Liver (tissue), 9 donors: ENCODE data around the gene CSTA. TPM values are rescaled to one million over a fixed set of nuclear protein-coding genes. Genes with fewer than 3 reads are reported as not detected.

ENCODE experiments used
- DNase-seq: peaks from one replicate; pipeline ENCODE4 v3.0.0-alpha.2; 2017; ENCODE audit warnings: low spot score
- H3K27ac ChIP-seq, 2 donors: one replicate each; pipeline ENCODE4 v1.7.0; 2013; ENCODE audit warnings: inconsistent platforms in 2 of 2, low read length in 2 of 2, control low read depth in 1 of 2, low read depth in 1 of 2, mild to moderate bottlenecking in 1 of 2
- H3K27me3 ChIP-seq, 4 donors: one replicate each; pipeline versions ENCODE4 v1.6.1 to v1.7.0; 2013; ENCODE audit warnings: low read length in 3 of 4, inconsistent platforms in 1 of 4, mild to moderate bottlenecking in 1 of 4, moderate library complexity in 1 of 4; ENCODE audit not compliant: control insufficient read depth in 4 of 4, insufficient read depth in 4 of 4
- H3K36me3 ChIP-seq, 4 donors: one replicate each; pipeline versions ENCODE4 v1.6.1 to v1.7.0; 2013; ENCODE audit warnings: low read length in 3 of 4, mild to moderate bottlenecking in 3 of 4, low read depth in 1 of 4, moderate library complexity in 1 of 4; ENCODE audit not compliant: control insufficient read depth in 4 of 4, insufficient read depth in 3 of 4
- H3K4me1 ChIP-seq, 4 donors: one replicate each; pipeline versions ENCODE4 v1.6.1 to v1.7.0; 2013; ENCODE audit warnings: low read length in 3 of 4, mild to moderate bottlenecking in 3 of 4, moderate library complexity in 1 of 4; ENCODE audit not compliant: control insufficient read depth in 4 of 4, insufficient read depth in 4 of 4
- H3K4me3 ChIP-seq, 3 donors: one replicate each; pipeline versions ENCODE4 v1.6.1 to v1.7.0; 2013; ENCODE audit warnings: low read length in 3 of 3, control low read depth in 1 of 3, low read depth in 1 of 3, mild to moderate bottlenecking in 1 of 3
- H3K9ac ChIP-seq, 2 donors: one replicate each; pipeline ENCODE4 v1.7.0; 2013; ENCODE audit warnings: low read length in 2 of 2, mild to moderate bottlenecking in 2 of 2, moderate library complexity in 2 of 2, control low read depth in 1 of 2, low read depth in 1 of 2
- H3K9me3 ChIP-seq, 4 donors: one replicate each; pipeline versions ENCODE4 v1.6.1 to v1.7.0; 2013; ENCODE audit warnings: low read length in 3 of 4; ENCODE audit not compliant: control insufficient read depth in 4 of 4
- EGR1 ChIP-seq, 2 donors: IDR thresholded peaks; 2 replicates each; pipeline ENCODE4 v1.6.1; 2016 to 2018; ENCODE audit warnings: antibody characterized with exemption in 2 of 2, low read depth in 2 of 2
- FOXA1 ChIP-seq: IDR thresholded peaks from 2 replicates; pipeline ENCODE4 v1.6.1; 2016; ENCODE audit warnings: antibody characterized with exemption
- FOXA2 ChIP-seq: IDR thresholded peaks from 2 replicates; pipeline ENCODE4 v1.6.1; 2016; ENCODE audit warnings: antibody characterized with exemption
- GABPA ChIP-seq, 2 donors: IDR thresholded peaks in 1 of 2; conservative IDR thresholded peaks in 1 of 2; 2 replicates each; pipeline ENCODE4 v1.6.1; 2016; ENCODE audit warnings: antibody characterized with exemption in 2 of 2, mild to moderate bottlenecking in 1 of 2, moderate library complexity in 1 of 2
- HNF4A ChIP-seq, 2 donors: conservative IDR thresholded peaks; 2 replicates each; pipeline ENCODE4 v1.6.1; 2016; ENCODE audit warnings: antibody characterized with exemption in 2 of 2, mild to moderate bottlenecking in 2 of 2
- HNF4G ChIP-seq: IDR thresholded peaks from 2 replicates; pipeline ENCODE4 v1.6.1; 2016; ENCODE audit warnings: antibody characterized with exemption
- JUND ChIP-seq, 2 donors: IDR thresholded peaks; 2 replicates each; pipeline ENCODE4 v1.6.1; 2016; ENCODE audit warnings: antibody characterized with exemption in 2 of 2
- NR2F2 ChIP-seq: IDR thresholded peaks from 2 replicates; pipeline ENCODE4 v1.6.1; 2016; ENCODE audit warnings: antibody characterized with exemption
- RAD21 ChIP-seq, 2 donors: IDR thresholded peaks; 2 replicates each; pipeline ENCODE4 v1.6.1; 2016; ENCODE audit warnings: antibody characterized with exemption in 2 of 2, mild to moderate bottlenecking in 2 of 2
- RXRA ChIP-seq, 2 donors: IDR thresholded peaks; 2 replicates each; pipeline ENCODE4 v1.6.1; 2017 to 2018; ENCODE audit warnings: antibody characterized with exemption in 2 of 2, mild to moderate bottlenecking in 1 of 2
- SP1 ChIP-seq: IDR thresholded peaks from 2 replicates; pipeline ENCODE4 v1.6.1; 2018; ENCODE audit warnings: antibody characterized with exemption, mild to moderate bottlenecking
- TAF1 ChIP-seq: conservative IDR thresholded peaks from 2 replicates; pipeline ENCODE4 v1.6.1; 2016; ENCODE audit warnings: antibody characterized with exemption, mild to moderate bottlenecking
- YY1 ChIP-seq: IDR thresholded peaks from 2 replicates; pipeline ENCODE4 v1.6.1; 2016; ENCODE audit warnings: antibody characterized with exemption, mild to moderate bottlenecking
- WGBS: extraction: QIAGEN DNeasy Blood & Tissue Kit; methylation state at CpG from one replicate; pipeline ENCODE4 v1.1.7; 2013; 5-methylcytosine and 5-hydroxymethylcytosine counted together
- polyA plus RNA-seq, 2 donors: library from polyadenylated mRNA; stranded (reverse) in 1 of 2; unstranded in 1 of 2; fragments of 200-250 nt in 1 of 2; fragments of >200 nt in 1 of 2; fragmentation: Nextera tagmentation in 1 of 2; extraction: Ambion mirVana in 1 of 2; gene quantifications; one replicate each; pipeline versions ENCODE4 v1.2.1 to v1.2.3, GENCODE V29; 2013 to 2015
- total RNA-seq, 2 donors: library from RNA; depleted of rRNA; stranded (reverse); fragments of >200 nt; gene quantifications; one replicate each; pipeline ENCODE4 v1.2.3, GENCODE V29; 2014
- TF ChIP-seq, protein P1 (sequence below): IDR thresholded peaks from 2 replicates; pipeline ENCODE4 v1.6.1; 2016; ENCODE audit warnings: antibody characterized with exemption
- TF ChIP-seq, protein P2 (sequence below): IDR thresholded peaks from 2 replicates; pipeline ENCODE4 v1.6.1; 2016; ENCODE audit warnings: antibody characterized with exemption, mild to moderate bottlenecking
- TF ChIP-seq, protein P3 (sequence below): IDR thresholded peaks from 2 replicates; pipeline ENCODE4 v1.6.1; 2016; ENCODE audit warnings: antibody characterized with exemption
- TF ChIP-seq, protein P4 (sequence below): fragments of 150-350 bp; IDR thresholded peaks from 2 replicates; pipeline ENCODE4 v1.5.1; 2017; ENCODE audit warnings: improper control_type of control experiment, low read depth, low read length; ENCODE audit not compliant: missing input control
- TF ChIP-seq, protein P5 (sequence below): IDR thresholded peaks from 2 replicates; pipeline ENCODE4 v1.6.1; 2016; ENCODE audit warnings: antibody characterized with exemption
- donor health status: healthy.
- donor health status: healthy.
- donor health status: healthy.
- donor health status: healthy.
- donor health status: healthy.

Gene CSTA
- total and polyA plus RNA-seq, 4 donors, result 1.5 to 6.6 (median 4.0) TPM

DNA sequence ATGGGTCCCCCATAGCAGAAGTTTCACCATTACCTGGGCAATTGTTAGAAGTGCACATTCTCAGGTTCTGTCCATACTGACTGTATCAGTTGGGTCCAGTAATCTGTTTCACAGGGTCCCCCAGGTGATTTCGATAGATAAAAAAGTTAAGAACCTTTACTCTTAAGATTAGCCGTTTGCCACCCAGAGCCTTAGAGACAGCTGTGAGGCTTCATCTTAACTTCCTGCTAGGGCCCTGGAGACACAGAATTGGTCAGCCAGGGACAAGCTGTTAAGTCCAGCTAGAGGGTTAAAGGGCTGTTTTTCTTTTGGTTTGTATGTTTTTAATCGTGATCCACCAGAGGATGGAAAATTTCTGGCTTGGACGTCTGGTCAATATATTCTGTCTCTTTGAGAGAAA is 65.6 kb downstream of the CSTA start:
- Histone ChIP-seq H3K4me3 (no peak overlapping the region), H3K27me3 (no peaks in the 10 kb centered on the region), H3K4me1 (peaks cover 8 to 54% (median 43%) of the 10 kb centered on the region in 4 donors), H3K36me3 (no peaks in the 10 kb centered on the region), H3K9me3 (no peaks in the 10 kb centered on the region), H3K9ac (no peak overlapping the region), H3K27ac (peak overlapping the region; percentile 13 to 52)
- TF ChIP-seq RAD21 (IDR thresholded peaks at IDR 0.05) (no peak), HNF4A (conservative IDR thresholded peaks at IDR 0.05) (peak; percentile 38 to 60), RXRA (IDR thresholded peaks at IDR 0.05) (peak in 1 of 2 donors; percentile 4), FOXA1 (no peak), EGR1 (IDR thresholded peaks at IDR 0.05; ENCODE audit: low read depth in 2 of 2) (no peak), NR2F2 (no peak), TAF1 (no peak), FOXA2 (no peak), JUND (IDR thresholded peaks at IDR 0.05) (no peak), HNF4G (no peak), GABPA (IDR thresholded peaks at IDR 0.05 in 1 of 2, conservative IDR thresholded peaks at IDR 0.05 in 1 of 2) (no peak), SP1 (peak; percentile 14), YY1 (no peak)
- TF ChIP-seq, protein P1, sequence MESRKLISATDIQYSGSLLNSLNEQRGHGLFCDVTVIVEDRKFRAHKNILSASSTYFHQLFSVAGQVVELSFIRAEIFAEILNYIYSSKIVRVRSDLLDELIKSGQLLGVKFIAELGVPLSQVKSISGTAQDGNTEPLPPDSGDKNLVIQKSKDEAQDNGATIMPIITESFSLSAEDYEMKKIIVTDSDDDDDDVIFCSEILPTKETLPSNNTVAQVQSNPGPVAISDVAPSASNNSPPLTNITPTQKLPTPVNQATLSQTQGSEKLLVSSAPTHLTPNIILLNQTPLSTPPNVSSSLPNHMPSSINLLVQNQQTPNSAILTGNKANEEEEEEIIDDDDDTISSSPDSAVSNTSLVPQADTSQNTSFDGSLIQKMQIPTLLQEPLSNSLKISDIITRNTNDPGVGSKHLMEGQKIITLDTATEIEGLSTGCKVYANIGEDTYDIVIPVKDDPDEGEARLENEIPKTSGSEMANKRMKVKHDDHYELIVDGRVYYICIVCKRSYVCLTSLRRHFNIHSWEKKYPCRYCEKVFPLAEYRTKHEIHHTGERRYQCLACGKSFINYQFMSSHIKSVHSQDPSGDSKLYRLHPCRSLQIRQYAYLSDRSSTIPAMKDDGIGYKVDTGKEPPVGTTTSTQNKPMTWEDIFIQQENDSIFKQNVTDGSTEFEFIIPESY, result no peak
- TF ChIP-seq, protein P2, sequence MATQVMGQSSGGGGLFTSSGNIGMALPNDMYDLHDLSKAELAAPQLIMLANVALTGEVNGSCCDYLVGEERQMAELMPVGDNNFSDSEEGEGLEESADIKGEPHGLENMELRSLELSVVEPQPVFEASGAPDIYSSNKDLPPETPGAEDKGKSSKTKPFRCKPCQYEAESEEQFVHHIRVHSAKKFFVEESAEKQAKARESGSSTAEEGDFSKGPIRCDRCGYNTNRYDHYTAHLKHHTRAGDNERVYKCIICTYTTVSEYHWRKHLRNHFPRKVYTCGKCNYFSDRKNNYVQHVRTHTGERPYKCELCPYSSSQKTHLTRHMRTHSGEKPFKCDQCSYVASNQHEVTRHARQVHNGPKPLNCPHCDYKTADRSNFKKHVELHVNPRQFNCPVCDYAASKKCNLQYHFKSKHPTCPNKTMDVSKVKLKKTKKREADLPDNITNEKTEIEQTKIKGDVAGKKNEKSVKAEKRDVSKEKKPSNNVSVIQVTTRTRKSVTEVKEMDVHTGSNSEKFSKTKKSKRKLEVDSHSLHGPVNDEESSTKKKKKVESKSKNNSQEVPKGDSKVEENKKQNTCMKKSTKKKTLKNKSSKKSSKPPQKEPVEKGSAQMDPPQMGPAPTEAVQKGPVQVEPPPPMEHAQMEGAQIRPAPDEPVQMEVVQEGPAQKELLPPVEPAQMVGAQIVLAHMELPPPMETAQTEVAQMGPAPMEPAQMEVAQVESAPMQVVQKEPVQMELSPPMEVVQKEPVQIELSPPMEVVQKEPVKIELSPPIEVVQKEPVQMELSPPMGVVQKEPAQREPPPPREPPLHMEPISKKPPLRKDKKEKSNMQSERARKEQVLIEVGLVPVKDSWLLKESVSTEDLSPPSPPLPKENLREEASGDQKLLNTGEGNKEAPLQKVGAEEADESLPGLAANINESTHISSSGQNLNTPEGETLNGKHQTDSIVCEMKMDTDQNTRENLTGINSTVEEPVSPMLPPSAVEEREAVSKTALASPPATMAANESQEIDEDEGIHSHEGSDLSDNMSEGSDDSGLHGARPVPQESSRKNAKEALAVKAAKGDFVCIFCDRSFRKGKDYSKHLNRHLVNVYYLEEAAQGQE, result no peak
- TF ChIP-seq, protein P3, sequence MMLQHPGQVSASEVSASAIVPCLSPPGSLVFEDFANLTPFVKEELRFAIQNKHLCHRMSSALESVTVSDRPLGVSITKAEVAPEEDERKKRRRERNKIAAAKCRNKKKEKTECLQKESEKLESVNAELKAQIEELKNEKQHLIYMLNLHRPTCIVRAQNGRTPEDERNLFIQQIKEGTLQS, result no peak
- TF ChIP-seq, protein P4, sequence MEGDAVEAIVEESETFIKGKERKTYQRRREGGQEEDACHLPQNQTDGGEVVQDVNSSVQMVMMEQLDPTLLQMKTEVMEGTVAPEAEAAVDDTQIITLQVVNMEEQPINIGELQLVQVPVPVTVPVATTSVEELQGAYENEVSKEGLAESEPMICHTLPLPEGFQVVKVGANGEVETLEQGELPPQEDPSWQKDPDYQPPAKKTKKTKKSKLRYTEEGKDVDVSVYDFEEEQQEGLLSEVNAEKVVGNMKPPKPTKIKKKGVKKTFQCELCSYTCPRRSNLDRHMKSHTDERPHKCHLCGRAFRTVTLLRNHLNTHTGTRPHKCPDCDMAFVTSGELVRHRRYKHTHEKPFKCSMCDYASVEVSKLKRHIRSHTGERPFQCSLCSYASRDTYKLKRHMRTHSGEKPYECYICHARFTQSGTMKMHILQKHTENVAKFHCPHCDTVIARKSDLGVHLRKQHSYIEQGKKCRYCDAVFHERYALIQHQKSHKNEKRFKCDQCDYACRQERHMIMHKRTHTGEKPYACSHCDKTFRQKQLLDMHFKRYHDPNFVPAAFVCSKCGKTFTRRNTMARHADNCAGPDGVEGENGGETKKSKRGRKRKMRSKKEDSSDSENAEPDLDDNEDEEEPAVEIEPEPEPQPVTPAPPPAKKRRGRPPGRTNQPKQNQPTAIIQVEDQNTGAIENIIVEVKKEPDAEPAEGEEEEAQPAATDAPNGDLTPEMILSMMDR, result no peak
- TF ChIP-seq, protein P5, sequence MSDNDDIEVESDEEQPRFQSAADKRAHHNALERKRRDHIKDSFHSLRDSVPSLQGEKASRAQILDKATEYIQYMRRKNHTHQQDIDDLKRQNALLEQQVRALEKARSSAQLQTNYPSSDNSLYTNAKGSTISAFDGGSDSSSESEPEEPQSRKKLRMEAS, result no peak
- no peak for DNase-seq
- 38% methylated on average over 4 of the region's 4 CpGs for WGBS

Other genes starting within 250 kb of the CSTA start
- under 1 TPM; 0.05 to 0.17 TPM for gene CASR, start 141.6 kb upstream of the CSTA start, total RNA-seq
- gene CASR, start 141.6 kb upstream of the CSTA start, polyA plus RNA-seq, result under 1 TPM; 0.12 to 0.29 TPM
- 10 to 100 TPM; 14.0 to 17.4 TPM for gene MIX23, start 58.0 kb downstream of the CSTA start, total RNA-seq
- gene MIX23, start 58.0 kb downstream of the CSTA start, polyA plus RNA-seq, result 10 to 100 TPM; 16.1 to 19.6 TPM
- gene FAM162A, start 58.9 kb downstream of the CSTA start, total RNA-seq, result 10 to 100 TPM; 16.6 to 17.4 TPM
- 100 to 1,000 TPM in 1 of 2 donors, 10 to 100 TPM in 1; 41.7 to 160 TPM for gene FAM162A, start 58.9 kb downstream of the CSTA start, polyA plus RNA-seq
- 1 to 10 TPM; 2.3 to 3.7 TPM for gene WDR5B, start 90.8 kb downstream of the CSTA start, total RNA-seq
- 1 to 10 TPM; 1.8 TPM for gene WDR5B, start 90.8 kb downstream of the CSTA start, polyA plus RNA-seq
- gene KPNA1, start 189.7 kb downstream of the CSTA start, total RNA-seq, result 10 to 100 TPM; 23.7 to 42.0 TPM
- gene KPNA1, start 189.7 kb downstream of the CSTA start, polyA plus RNA-seq, result 10 to 100 TPM; 20.7 to 23.3 TPM
- gene PARP9, start 239.1 kb downstream of the CSTA start, total RNA-seq, result 10 to 100 TPM; 39.3 to 74.0 TPM
- 10 to 100 TPM; 34.8 to 58.6 TPM for gene PARP9, start 239.1 kb downstream of the CSTA start, polyA plus RNA-seq
- gene DTX3L, start 239.1 kb downstream of the CSTA start, total RNA-seq, result 10 to 100 TPM; 29.4 to 44.5 TPM
- gene DTX3L, start 239.1 kb downstream of the CSTA start, polyA plus RNA-seq, result 10 to 100 TPM; 16.9 to 17.6 TPM